Anterior cingulate cortex (tissue), 58 donors: ENCODE results near the gene FSTL4.

ENCODE experiments used
- DNase-seq, 58 donors: peaks; one replicate each; lab custom pipeline; 2025; lab: John Stamatoyannopoulos, UW

Gene FSTL4

GRCh38 chr5:133483406-133484090 lies 128.8 kb downstream of the FSTL4 start:
- no peak for DNase-seq

- no peak for DNase-seq
These were observed 130.3 kb downstream of the FSTL4 start for GRCh38 chr5:133482028-133482427.

GRCh38 chr5:133480866-133481265 lies 131.5 kb downstream of the FSTL4 start:
- no peak for DNase-seq

GRCh38 chr5:133480366-133480765 lies 132.0 kb downstream of the FSTL4 start:
- no peak for DNase-seq

- DNase-seq = no peak
These were observed 133.9 kb downstream of the FSTL4 start for GRCh38 chr5:133478199-133478985.

- no peak for DNase-seq
These were observed 136.4 kb downstream of the FSTL4 start for GRCh38 chr5:133475986-133476385.

- DNase-seq = no peak
These were observed 137.3 kb downstream of the FSTL4 start for GRCh38 chr5:133474851-133475590.

GRCh38 chr5:133473291-133473690 lies 139.1 kb downstream of the FSTL4 start:
- no peak for DNase-seq

GRCh38 chr5:133472829-133473228 lies 139.5 kb downstream of the FSTL4 start:
- no peak for DNase-seq

GRCh38 chr5:133471699-133472098 lies 140.6 kb downstream of the FSTL4 start:
- DNase-seq = no peak

- no peak for DNase-seq
These were observed 141.5 kb downstream of the FSTL4 start for GRCh38 chr5:133470841-133471240.

GRCh38 chr5:133469846-133470245 lies 142.5 kb downstream of the FSTL4 start:
- DNase-seq = peak in 8 of 58 donors; percentile 7 to 40 (median 24)

- DNase-seq = peak in 8 of 58 donors; percentile 22 to 52 (median 29)
These were observed 143.1 kb downstream of the FSTL4 start for GRCh38 chr5:133469252-133469651.

- DNase-seq = no peak
These were observed 143.7 kb downstream of the FSTL4 start for GRCh38 chr5:133468596-133468995.

GRCh38 chr5:133467826-133468463 lies 144.4 kb downstream of the FSTL4 start:
- DNase-seq = no peak

GRCh38 chr5:133467335-133467779 lies 145.0 kb downstream of the FSTL4 start:
- no peak for DNase-seq

- DNase-seq = no peak
These were observed 145.6 kb downstream of the FSTL4 start for GRCh38 chr5:133466556-133467334.

- DNase-seq = no peak
These were observed 148.3 kb downstream of the FSTL4 start for GRCh38 chr5:133464013-133464412.

GRCh38 chr5:133461796-133462516 lies 150.4 kb downstream of the FSTL4 start:
- DNase-seq = no peak
